ENCODE results near the gene GALNTL6. TPM values are rescaled to one million over a fixed set of nuclear protein-coding genes. Genes with fewer than 3 reads are reported as not detected.

Gene GALNTL6
- total RNA-seq, 1 donor from 2014 or later: 0.61 TPM

GRCh38 chr4:172547724-172548123, 734.5 kb downstream of the GALNTL6 start:
- Histone ChIP-seq H2AFZ (ENCODE audit: low read depth, low read length) (no peak overlapping the region), H3K36me3 (ENCODE audit: insufficient read depth, low read length) (no peaks in the 10 kb centered on the region), H3K4me2 (ENCODE audit: low read length) (no peak overlapping the region), H3K79me2 (ENCODE audit: insufficient read depth, low read length) (no peaks in the 10 kb centered on the region), H4K20me1 (ENCODE audit: insufficient read depth, low read length) (no peaks in the 10 kb centered on the region), H3K9ac (ENCODE audit: low read length) (no peak overlapping the region), H3K4me3 (ENCODE audit: insufficient read depth, low read depth, low read length) (no peak overlapping the region), H3K27ac (ENCODE audit: low read depth, low read length) (no peak overlapping the region), H3K27me3 (ENCODE audit: insufficient read depth, low read length) (no peaks in the 10 kb centered on the region), H3K4me1 (ENCODE audit: insufficient read depth, low read length) (no peaks in the 10 kb centered on the region), H3K9me3 (ENCODE audit: insufficient read depth, low read depth, low read length) (no peaks in the 10 kb centered on the region)
- no peaks in the 10 kb centered on the region for H3K27me3 Mint-ChIP-seq (ENCODE audit: low read depth, unreplicated experiment)
- FAIRE-seq (no peak), DNase-seq (ENCODE audit: low read depth) (no peak)
- no peaks in the 10 kb centered on the region for H3K4me1 Mint-ChIP-seq (ENCODE audit: low read depth, unreplicated experiment)
- no peak overlapping the region for H3K4me3 Mint-ChIP-seq (ENCODE audit: unreplicated experiment)
- H3K36me3 Mint-ChIP-seq (ENCODE audit: low read depth, unreplicated experiment): no peaks in the 10 kb centered on the region
- H3K9me3 Mint-ChIP-seq (ENCODE audit: unreplicated experiment): no peaks in the 10 kb centered on the region
- H3K27ac Mint-ChIP-seq (ENCODE audit: unreplicated experiment): no peak overlapping the region
- TF ChIP-seq CTCF (IDR thresholded peaks at IDR 0.05; ENCODE audit: insufficient read depth, low read depth, low read length) (no peak), EZH2 (IDR thresholded peaks at IDR 0.05; ENCODE audit: insufficient read depth, low read length) (no peak)

GRCh38 chr4:172553216-172553615, 740.0 kb downstream of the GALNTL6 start:
- H3K36me3 ChIP-seq (ENCODE audit: insufficient read depth, low read length): no peaks in the 10 kb centered on the region
- no peaks in the 10 kb centered on the region for H3K9me3 ChIP-seq (ENCODE audit: insufficient read depth, low read depth, low read length)
- DNase-seq (ENCODE audit: low read depth): no peak
- Mint-ChIP-seq H3K4me3 (ENCODE audit: unreplicated experiment) (no peak overlapping the region), H3K36me3 (ENCODE audit: low read depth, unreplicated experiment) (no peaks in the 10 kb centered on the region), H3K9me3 (ENCODE audit: unreplicated experiment) (no peaks in the 10 kb centered on the region), H3K4me1 (ENCODE audit: low read depth, unreplicated experiment) (no peaks in the 10 kb centered on the region), H3K27ac (ENCODE audit: unreplicated experiment) (no peak overlapping the region), H3K27me3 (ENCODE audit: low read depth, unreplicated experiment) (no peaks in the 10 kb centered on the region)
- H3K27ac ChIP-seq (ENCODE audit: low read depth, low read length): no peak overlapping the region
- FAIRE-seq: no peak
- H3K27me3 ChIP-seq (ENCODE audit: insufficient read depth, low read length): no peaks in the 10 kb centered on the region
- H3K79me2 ChIP-seq (ENCODE audit: insufficient read depth, low read length): no peaks in the 10 kb centered on the region
- TF ChIP-seq CTCF (IDR thresholded peaks at IDR 0.05; ENCODE audit: insufficient read depth, low read depth, low read length): no peak
- TF ChIP-seq EZH2 (IDR thresholded peaks at IDR 0.05; ENCODE audit: insufficient read depth, low read length): no peak
- H2AFZ ChIP-seq (ENCODE audit: low read depth, low read length): no peak overlapping the region
- H3K4me3 ChIP-seq (ENCODE audit: insufficient read depth, low read depth, low read length): no peak overlapping the region
- no peaks in the 10 kb centered on the region for H4K20me1 ChIP-seq (ENCODE audit: insufficient read depth, low read length)
- H3K4me2 ChIP-seq (ENCODE audit: low read length): no peak overlapping the region
- H3K4me1 ChIP-seq (ENCODE audit: insufficient read depth, low read length): no peaks in the 10 kb centered on the region
- no peak overlapping the region for H3K9ac ChIP-seq (ENCODE audit: low read length)

GRCh38 chr4:172554588-172554987, 741.4 kb downstream of the GALNTL6 start:
- Histone ChIP-seq H3K9me3 (ENCODE audit: insufficient read depth, low read depth, low read length) (no peaks in the 10 kb centered on the region), H3K36me3 (ENCODE audit: insufficient read depth, low read length) (no peaks in the 10 kb centered on the region), H3K79me2 (ENCODE audit: insufficient read depth, low read length) (no peaks in the 10 kb centered on the region), H3K9ac (ENCODE audit: low read length) (no peak overlapping the region), H4K20me1 (ENCODE audit: insufficient read depth, low read length) (no peaks in the 10 kb centered on the region), H3K27me3 (ENCODE audit: insufficient read depth, low read length) (no peaks in the 10 kb centered on the region), H3K4me3 (ENCODE audit: insufficient read depth, low read depth, low read length) (no peak overlapping the region), H2AFZ (ENCODE audit: low read depth, low read length) (no peak overlapping the region), H3K4me2 (ENCODE audit: low read length) (no peak overlapping the region), H3K4me1 (ENCODE audit: insufficient read depth, low read length) (no peaks in the 10 kb centered on the region), H3K27ac (ENCODE audit: low read depth, low read length) (no peak overlapping the region)
- no peak for DNase-seq (ENCODE audit: low read depth)
- TF ChIP-seq EZH2 (IDR thresholded peaks at IDR 0.05; ENCODE audit: insufficient read depth, low read length) (no peak), CTCF (IDR thresholded peaks at IDR 0.05; ENCODE audit: insufficient read depth, low read depth, low read length) (no peak)
- H3K27ac Mint-ChIP-seq (ENCODE audit: unreplicated experiment): no peak overlapping the region
- H3K4me3 Mint-ChIP-seq (ENCODE audit: unreplicated experiment): no peak overlapping the region
- no peaks in the 10 kb centered on the region for H3K27me3 Mint-ChIP-seq (ENCODE audit: low read depth, unreplicated experiment)
- H3K36me3 Mint-ChIP-seq (ENCODE audit: low read depth, unreplicated experiment): no peaks in the 10 kb centered on the region
- H3K9me3 Mint-ChIP-seq (ENCODE audit: unreplicated experiment): no peaks in the 10 kb centered on the region
- no peak for FAIRE-seq
- no peaks in the 10 kb centered on the region for H3K4me1 Mint-ChIP-seq (ENCODE audit: low read depth, unreplicated experiment)
